ENCODE measurements around the gene FTSJ3.

Gene FTSJ3

DNA sequence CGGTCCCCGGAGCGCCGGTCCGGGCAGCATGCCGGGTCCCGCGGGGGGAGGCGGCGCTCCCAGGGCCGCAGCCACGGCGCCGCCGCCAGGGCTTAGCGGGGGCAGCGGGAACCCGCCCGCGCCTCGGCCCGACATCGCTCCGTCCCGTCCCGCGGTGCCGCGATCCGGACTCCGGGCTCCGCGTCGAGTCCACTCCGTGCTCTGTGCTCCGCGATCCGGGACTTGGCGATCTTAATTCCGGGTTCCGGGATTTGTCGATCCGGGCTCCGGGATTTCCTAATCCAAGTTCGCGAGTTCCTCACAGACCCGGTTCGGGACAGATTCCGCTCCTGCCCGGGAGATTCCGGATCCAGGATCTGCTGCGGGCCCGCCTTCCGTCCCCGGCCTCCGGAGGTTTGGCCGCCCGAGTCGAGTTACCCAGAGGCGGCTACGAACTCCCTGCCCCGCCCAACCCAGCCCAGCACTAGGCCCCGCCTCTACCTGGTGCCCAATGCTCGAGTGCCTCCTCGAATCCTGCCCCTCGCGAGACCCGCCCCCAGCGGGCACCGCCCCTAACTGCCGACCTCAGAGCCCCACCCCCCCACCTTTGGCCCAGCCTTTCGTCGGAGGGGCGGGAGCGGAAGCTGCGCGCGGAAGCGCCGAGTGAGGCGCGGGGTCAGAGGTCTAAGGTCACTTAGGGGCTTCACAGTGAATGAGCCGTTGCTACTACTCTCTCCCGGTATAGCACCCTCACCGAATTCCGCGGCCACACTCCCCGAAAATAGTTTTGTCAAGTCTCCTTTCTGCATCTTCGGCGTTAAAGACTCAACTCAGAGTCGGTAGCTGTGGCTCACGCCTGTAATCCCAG lies 15.3 kb upstream of the FTSJ3 start, which contains the start of gene SMARCD2:
Gene SMARCD2, minus strand, starts transcription at position 146 of the 847 bp plus-strand sequence. Its CDS starts 11 bp downstream, at position 135.
- DNase-seq = peak; percentile 98 to 99

DNA sequence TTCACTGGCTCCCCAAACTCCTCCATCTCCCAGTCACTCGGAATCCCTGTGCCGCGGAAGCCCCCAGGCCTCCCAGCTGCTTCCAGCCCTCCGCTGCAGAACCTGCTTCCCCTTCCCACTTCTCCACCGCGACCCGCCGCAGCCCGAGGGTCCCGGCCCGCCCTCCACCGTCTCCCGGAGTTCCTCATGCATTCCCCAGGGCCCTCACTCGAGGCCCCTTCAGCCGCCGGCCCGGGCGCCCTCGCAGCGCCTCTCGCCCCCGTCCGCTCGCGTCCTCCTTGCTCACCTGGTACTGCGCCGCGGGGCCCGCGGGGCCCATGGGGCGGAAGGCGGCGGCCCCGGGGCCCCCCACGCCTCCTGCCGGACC lies 14.7 kb upstream of the FTSJ3 start:
- no peak for DNase-seq

DNA sequence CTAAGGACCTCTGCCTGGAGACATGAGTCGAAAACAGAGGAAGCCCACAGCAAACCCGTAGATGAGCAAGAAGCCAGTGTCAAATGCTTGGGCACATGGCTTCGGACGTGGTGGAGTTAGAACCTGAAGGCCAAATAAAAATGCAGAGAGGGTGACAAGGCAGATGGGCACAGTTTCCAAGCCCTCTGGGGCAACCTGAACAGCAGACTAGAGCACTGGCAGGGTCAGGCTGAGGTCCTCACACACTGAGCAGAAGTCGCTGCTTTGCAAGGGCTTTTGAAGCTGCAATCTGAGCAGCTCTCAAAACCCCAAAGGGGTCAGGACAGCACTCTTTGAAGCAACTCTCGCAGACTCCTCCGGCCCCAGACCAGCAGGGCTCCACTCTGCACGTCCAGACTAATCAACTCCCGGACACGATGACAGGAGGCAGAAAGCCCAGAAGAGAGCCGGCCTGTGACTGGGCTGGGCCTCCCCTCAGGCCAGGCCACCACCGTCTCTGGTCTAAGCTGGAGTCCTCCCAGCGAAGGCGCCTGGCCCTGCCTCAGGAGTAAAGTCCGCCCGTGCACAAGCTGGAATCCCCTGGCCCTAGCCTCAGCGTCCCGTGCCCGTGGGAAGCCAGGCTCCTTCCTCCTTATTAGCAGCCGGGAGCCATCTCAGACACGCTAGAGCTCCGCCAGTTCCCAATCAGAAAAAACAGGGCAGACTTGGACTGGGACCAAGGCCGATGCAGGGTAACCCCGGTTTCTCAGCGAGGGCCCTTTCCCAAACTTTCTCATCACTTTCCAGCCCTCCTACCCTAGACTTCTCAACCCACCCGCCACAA lies 14.1 kb upstream of the FTSJ3 start:
- DNase-seq = no peak

DNA sequence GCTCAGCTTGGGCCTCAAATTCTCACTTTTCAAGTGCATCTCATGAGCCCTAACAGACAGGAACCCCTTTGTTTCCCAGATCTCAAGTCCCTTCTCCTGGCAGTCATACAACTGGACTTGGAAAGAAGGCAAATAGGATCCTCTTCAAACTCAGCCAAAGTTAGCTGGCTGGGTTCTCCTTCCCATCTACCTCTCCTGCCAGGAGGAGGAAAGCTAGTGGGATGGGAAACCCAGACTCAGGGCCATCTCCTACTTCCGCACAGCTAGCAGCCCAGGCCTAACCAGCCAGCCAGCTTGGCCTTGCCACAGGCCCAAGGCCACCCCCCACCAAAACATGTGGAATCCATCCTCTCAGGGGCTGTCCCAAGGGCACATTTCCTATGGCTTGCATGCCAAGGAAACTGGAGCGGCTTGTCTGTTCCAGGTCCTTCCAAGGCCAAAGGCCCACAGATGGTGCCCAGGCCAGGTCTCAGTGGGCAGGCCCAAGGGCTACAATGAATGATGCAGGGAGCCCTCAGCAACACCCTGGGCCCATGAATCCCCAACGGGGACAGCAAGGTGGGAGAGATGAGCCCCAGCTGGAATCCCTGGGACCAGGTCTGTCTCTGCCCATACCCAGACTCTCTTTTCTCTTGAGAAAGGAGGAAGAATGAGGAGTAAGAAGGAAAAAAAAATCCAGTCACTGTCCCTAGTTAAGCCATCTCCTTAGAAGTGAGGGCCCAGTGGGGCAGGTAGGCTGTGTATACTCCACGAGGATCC lies 13.3 kb upstream of the FTSJ3 start:
- no peak for DNase-seq

DNA sequence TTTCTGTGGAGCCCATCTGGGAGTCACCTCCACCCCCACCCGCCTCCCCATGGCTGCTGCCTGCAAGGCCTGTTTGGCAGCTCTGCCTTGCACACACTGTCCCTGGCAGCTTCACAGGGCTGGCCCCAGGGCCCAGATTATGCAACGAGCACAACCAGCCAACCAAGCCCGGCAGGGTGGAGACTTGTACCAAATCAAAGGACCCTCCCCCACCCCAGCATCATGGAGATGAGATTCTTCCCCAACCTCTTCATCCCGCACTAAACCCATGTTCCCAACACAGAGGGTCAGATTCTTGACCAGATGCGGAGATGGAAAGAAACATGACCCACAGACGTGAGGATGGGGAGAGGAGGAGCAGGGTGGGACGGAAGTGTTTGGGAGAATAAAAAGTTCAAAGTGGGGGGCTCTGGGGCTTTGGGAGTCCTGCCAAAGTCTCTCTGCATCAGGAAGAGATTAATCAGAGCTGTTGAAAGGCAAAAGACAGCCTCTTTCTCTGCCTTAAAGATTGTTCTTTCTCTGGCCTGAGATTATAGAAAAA lies 11.2 kb upstream of the FTSJ3 start:
- DNase-seq = no peak

DNA sequence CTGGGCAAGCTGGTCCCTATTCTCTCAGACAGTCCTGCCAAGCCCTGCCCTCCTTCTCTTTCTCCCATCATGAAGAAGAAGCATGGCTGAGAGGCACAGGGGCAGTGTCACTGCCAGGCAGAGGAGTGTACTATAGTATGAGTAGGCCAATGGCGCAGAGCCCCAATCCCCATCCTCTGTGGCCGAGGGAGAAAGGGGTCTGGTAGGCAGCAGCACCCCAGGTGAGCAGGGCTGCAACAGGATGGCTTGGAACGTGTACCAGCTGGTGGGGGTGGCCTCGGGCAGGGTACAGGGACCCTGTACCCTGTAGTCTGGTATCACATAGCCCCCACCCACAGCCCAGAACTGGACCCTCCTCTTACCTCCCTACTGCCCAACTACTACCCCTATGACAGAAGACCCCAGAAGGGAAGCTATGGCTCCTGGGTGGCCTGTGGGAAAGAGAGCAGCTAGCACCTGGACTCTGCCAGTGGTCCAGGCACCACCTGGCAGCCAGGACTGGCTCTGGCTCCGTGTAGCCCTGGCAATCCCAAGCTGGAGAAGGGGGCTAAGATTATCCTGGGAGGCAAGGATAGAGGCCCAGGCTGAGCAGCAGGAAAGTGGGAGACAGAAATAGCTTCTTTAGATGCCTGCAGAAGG lies 10.6 kb upstream of the FTSJ3 start:
- DNase-seq = no peak

DNA sequence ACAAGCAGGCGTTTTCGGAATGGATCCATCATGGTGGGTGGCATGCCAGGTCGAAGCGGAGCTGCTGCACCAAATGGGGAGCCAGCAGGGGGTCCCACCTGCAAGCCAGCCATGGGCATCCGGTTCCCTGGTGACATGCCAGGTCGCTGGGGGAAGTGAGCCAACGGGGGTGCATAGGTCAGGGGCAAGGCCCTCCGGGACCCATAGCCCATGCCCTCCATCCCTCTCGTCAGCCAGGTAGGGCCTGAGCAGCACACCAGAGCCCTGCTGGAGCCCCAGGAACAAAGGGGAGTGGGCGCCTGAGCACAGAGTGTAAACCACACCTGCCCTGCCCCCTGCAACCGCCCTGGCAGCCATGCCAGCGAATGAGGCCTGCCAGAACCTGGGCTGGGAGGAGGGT lies 10.0 kb upstream of the FTSJ3 start:
- DNase-seq = no peak

DNA sequence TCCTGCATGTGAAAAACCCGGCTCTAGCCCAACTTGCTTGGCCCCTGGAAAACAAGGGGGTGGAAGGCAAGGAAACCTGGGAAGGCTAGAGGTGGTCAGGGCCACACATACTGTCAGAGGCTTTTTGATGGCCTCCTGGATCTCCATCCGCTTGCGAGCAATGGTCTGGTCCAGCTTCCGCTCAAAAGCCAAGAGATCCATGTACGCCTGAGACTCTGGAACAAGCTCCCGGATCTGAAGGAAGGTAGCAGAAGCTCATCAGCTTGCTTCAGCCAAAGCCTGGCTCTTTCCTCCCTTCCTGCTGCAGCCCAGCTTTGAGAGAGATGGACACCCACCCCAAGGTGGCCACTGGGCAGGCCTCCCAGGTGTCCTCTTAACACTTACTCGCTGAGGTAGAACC lies 9.3 kb upstream of the FTSJ3 start:
- no peak for DNase-seq

DNA sequence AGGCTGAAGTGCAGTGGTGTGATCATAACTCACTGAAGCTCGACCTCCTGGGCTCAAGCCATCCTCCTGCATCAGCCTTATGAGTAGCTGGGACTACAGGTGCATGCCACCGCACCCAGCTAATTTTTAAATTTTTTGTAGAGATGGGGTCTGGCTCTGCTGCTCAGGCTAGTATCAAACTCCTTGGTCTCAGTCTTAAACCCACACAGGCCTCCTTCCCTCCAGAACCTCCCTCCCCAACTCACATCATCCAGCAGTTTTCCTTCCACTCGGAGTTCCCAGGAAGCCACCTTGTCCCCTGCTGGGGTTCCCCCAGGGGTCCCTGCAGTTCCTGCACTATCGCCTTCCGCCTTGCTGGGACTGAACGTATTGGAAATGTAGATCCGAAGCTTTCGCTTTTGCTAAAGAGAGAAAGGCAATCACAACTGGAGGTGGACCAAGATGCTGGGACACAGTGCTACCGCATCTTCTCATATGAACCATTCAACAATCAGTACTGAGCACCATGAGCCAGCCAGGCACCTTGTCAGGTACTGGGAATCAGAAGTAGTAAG lies 7.8 kb upstream of the FTSJ3 start:
- no peak for DNase-seq

DNA sequence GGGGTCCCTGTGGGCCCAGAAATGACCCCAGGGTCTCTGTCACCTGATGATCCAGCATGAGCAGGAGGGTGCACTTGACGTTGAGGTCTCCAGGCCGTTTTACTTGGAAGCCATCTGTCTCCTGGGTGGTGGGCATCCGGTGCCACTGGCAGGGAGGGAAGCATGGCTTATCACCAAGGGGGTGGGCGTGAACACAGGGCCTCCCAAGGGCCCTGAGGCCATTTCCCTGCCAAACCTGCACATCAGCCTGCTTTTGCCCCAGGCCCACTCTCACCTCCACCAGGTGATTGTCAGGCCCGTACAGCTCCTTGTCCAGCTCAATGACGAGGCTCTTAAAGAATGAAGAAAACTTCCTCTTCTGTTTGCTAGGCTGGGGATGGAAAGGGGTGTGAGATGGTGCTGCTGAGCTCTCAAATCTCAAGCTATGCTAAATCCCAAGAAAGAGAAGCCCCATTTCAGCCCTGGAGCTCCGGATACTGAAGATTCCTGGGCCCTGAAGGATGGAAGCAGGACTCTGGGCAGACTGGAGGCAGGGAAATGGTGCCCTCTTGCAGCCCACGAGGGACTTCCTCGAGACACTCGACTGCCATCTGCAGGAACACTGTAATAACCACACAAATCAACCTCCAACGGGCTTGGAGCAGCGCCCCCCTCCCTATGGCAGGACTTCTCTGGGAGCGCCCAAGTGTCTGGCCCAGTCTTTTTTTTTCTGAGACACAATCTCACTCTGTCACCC lies 7.1 kb upstream of the FTSJ3 start:
- DNase-seq = peak; percentile 67 to 77

DNA sequence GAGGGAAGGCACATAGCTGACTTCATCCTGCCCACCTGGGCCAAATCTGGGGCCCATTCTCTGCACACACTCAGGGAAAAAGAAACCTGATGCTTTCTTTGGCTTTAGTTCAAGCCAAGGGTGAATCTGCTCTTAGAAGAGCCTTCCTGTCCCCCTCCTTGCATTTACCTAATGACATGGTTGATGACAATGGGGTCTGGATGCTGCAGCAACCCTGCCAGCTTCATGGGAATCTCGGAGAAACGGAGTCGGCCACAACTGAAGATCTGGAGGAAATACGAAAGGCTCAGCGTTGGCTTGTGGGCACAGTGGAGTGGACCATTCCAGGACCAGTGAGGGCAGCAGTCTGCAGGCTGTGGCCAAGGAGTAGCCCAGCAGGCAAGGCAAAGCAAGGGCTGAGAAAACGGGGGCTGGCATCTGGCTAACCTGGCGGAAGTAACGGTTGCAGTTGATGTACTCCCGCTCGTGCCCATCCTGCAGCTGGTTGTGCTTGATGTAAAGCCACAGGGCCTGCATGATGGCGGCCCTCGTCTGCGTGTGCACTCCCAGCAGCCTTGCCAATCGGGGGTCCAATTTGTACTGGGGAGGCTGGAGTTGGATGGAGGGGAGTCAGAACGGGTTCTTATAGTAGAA lies 6.4 kb upstream of the FTSJ3 start:
- no peak for DNase-seq

DNA sequence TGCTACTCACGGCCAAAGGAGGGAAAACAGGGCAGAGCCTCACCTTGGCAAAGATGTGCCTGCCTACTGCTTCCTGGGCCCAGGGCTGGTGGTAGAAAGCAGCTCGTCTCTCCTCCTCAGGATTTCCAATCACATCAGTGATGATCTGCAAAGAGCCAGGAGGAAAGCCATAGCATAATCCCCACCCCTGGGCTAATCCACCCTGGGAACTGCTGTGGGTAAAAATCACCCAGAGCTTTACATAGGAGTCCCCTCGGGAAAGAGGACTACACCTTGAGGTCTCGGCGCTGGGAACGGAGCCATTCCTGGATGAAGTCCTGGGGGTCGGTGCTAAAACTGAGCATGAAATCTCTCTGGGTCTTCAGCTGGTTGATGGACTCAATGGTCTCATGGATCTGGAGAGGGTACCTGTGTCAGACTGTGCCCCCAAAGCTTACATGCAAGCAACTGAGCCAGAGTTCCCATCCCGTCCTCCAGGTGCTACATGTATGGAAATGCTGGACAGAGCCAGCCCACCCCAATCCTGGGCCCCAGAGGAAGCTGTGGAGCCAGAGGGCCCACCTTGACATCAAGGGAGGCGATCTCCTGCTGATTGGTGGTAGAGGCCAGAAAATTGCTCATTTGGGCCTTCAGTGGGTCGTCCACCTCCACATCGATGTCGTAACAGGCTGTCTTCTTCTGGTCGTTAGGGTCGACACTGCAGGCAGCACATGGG lies 5.7 kb upstream of the FTSJ3 start:
- DNase-seq = no peak

DNA sequence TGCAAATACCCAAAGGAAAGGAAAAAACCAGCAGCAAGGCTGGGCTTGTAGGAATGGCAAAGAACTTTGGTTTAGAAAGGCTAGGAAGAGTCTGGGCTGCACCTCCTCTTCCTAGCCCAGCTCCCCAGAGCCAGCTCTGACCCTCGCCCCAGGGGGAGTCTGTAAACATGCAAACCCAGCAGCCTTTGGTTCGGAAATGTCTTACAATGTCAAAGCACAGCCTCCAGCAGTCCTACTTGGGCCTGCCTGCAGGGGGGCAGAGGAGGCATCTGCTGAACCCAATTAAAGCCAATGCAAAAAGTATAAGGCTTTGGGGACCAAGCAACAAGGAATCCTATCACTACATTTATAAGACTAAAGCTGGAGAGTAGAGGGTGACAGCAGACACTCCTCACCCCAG lies 5.0 kb upstream of the FTSJ3 start:
- no peak for DNase-seq

DNA sequence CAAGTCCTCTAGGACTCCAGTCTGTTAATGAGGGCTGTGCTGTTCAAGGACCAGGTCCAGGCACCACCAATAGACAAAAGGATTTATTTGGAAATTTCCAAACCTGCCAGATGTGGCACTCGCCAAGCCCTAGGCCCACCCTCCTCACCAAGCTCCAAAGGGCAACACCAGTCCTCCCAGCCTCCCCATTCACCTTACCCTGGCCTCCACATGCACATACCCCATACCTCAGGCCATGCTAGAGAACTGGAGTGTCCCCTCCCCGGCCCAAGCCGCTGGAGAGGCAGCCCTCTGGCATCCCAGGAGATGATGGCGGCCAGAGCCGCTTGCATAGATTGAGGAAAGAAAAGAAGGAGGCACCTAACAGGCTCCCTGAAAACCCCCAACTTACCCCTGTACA lies 4.6 kb upstream of the FTSJ3 start:
- DNase-seq = no peak

DNA sequence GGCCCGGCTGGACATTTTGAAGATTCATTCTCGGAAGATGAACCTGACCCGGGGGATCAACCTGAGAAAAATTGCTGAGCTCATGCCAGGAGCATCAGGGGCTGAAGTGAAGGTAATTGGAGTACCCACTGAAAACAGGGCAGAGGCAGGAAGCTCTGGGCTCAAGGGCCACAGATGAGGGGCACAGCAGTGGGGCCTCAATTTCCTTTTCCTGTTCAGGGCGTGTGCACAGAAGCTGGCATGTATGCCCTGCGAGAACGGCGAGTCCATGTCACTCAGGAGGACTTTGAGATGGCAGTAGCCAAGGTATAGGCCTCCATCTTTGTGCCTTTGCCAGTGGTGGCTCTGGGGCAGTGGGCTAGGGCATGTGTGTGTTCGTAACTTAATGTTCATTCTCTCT lies 4.0 kb upstream of the FTSJ3 start:
- no peak for DNase-seq

DNA sequence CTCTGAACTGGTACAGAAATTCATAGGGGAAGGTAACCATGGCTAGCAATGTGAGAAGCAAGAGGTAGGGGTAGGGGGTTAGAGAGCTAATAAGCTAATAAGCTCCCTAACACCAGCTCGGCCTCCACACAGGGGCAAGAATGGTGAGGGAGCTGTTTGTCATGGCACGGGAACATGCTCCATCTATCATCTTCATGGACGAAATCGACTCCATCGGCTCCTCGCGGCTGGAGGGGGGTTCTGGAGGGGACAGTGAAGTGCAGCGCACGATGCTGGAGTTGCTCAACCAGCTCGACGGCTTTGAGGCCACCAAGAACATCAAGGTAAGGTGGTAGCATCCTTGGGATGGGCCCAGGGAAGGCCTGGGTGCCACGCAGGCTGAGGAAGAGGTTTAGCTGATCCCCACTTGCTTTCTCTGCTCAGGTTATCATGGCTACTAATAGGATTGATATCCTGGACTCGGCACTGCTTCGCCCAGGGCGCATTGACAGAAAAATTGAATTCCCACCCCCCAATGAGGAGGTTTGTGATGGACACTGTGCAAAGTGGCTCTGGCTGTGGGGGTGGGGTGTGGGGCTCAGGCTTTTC lies 3.5 kb upstream of the FTSJ3 start:
- no peak for DNase-seq

DNA sequence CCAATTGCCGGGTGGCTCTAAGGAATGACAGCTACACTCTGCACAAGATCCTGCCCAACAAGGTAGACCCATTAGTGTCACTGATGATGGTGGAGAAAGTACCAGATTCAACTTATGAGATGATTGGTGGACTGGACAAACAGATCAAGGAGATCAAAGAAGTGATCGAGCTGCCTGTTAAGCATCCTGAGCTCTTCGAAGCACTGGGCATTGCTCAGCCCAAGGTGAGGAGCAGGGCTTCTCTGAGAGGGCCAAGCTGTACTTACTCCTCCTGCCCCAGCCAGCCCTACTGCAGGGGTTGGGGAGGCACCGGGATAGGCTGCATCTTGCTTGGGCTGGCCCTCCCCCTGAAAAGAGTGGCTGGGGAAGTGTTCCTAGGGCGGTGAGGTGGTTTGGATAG lies 2.8 kb upstream of the FTSJ3 start:
- no peak for DNase-seq

DNA sequence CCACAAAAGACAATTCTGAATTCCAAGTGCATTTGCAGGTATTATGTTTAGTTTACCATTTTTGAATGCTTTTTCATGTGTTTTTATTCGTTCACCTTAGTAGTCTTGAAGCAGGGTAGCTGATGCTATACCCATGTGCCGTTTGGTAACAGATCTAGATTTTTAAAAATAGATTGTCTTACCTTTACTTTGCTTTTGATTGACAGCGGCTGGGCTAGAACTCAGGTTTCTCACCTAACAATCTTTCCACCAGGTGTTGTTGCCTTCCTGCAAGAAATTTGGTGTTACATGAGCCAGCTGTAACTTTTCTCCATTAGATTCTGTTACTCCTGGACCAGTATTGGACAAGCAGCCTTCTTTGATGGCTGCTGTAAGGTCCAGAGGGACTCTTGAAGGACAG lies 1.5 kb upstream of the FTSJ3 start:
- DNase-seq = no peak

DNA sequence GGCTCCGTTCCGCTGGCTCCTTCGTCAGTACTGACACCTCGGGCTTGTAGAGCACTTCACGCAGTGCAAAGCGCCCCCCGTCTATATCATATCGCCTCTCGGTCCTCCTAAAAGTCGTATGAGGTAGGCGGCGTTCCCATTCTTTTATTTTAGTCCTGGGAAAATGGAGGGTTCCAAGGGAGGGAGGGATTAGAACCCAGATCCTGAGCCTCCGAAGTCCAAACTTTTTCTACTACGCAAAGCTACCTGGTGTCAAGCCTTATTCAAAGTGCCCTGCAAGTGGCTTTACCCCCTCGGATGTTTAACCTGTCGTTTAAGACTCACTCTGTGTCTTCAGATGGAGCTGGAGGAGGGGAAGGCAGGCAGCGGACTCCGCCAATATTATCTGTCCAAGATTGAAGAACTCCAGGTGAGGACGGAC lies 348 bp upstream of the FTSJ3 start:
- DNase-seq = no peak

DNA sequence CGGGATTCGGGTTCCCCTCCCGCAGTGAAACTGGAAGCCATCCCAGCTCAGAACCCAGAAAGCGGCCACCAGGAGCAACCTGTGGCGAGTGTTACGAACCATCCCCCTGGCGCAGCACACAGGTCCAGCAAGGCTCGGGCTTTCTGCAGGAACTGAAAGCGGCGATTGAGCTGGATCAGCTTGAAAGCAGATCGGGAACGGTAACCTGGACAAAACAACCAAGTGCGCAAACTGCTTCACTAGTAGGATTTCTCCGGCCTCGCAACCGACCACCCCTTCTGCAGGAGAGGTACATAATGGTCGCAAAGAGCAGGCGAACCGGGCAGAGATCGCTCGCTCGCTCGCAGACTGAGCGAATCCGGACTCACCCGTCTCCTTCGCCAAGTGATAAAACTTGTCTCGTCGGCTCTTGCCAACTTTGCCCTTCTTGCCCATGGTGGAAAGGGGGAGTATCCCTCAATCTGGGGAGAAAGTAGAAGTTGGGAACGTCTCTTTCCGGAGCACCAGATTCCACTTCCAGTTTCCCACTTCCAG lies 928 bp downstream of the FTSJ3 start:
- DNase-seq = no peak
